A549 (cell line): ENCODE results near the gene ZNF664. TPM values are rescaled to one million over a fixed set of nuclear protein-coding genes. Genes with fewer than 3 reads are reported as not detected.

Experiments
- ATAC-seq, 2 experiments: fragments of 200-7000 bp in 1 of 2; fragments of >200 bp in 1 of 2; cut with Nextera tagmentation in 1 of 2; cut with Tn5 transposase in 1 of 2; 3 replicates each; pipeline versions ENCODE4 v1.8.0 to v1.9.1; 2018 to 2020; ENCODE audit warnings: mild to moderate bottlenecking in 1 of 2, moderate library complexity in 1 of 2
- CTCF ChIA-PET: fragments of 300-600 bp; sonication (Branson Sonifier 250); formaldehyde crosslinking; extraction: SDS; loops from one replicate; lab custom pipeline; 2021; ENCODE audit warnings: antibody characterized with exemption, inconsistent platforms; lab: Yijun Ruan, JAX
- POLR2A ChIA-PET: fragments of 350-600 bp; formaldehyde crosslinking; extraction: SDS; loops from one replicate; lab custom pipeline; 2021; ENCODE audit warnings: antibody characterized with exemption, inconsistent platforms; lab: Yijun Ruan, JAX
- DNase-seq, 2 experiments: peaks; one replicate each; pipeline versions ENCODE4 v3.0.0 to v3.0.0-alpha.2; 2011 to 2016; ENCODE audit warnings: low read depth in 1 of 2, low spot score in 1 of 2
- FAIRE-seq: peaks from 2 replicates; lab custom pipeline; 2011; peaks lifted over from hg19 to GRCh38; lab: Jason Lieb, UNC
- H3K27ac ChIP-seq, 2 experiments: fragments of >200 bp; sonication (Bioruptor Twin); formaldehyde crosslinking; 3 replicates each; pipeline ENCODE4 v1.5.1; 2016 to 2017
- H3K4me1 ChIP-seq: fragments of >200 bp; sonication (Bioruptor Twin); formaldehyde crosslinking; 3 replicates; pipeline ENCODE4 v1.6.1; 2016
- H3K4me2 ChIP-seq: fragments of >200 bp; sonication (Bioruptor Twin); formaldehyde crosslinking; 3 replicates; pipeline ENCODE4 v1.6.1; 2016
- H3K4me3 ChIP-seq: fragments of >200 bp; sonication (Bioruptor Twin); formaldehyde crosslinking; 3 replicates; pipeline ENCODE4 v1.5.1; 2016
- H3K9me3 ChIP-seq: fragments of >200 bp; sonication (Bioruptor Twin); formaldehyde crosslinking; 3 replicates; pipeline ENCODE4 v1.6.1; 2016
- BCL3 ChIP-seq: fragments of >200 bp; sonication (Bioruptor Twin); formaldehyde crosslinking; IDR thresholded peaks from 3 replicates; pipeline ENCODE4 v1.6.1; 2016
- CEBPB ChIP-seq, 2 experiments: fragments of >200 bp in 1 of 2; sonication (Bioruptor Twin) in 1 of 2; formaldehyde crosslinking in 1 of 2; IDR thresholded peaks; 2 replicates each; pipeline ENCODE4 v1.6.1; 2012 to 2016
- CHD4 ChIP-seq: fragments of 200-600 bp; sonication (generic); IDR thresholded peaks from 2 replicates; pipeline ENCODE4 v1.6.1; 2016; ENCODE audit warnings: antibody characterized with exemption, mild to moderate bottlenecking, borderline replicate concordance
- EHF ChIP-seq: fragments of 250-450 bp; sonication (Bioruptor Pico); IDR thresholded peaks from 2 replicates; pipeline ENCODE4 v1.5.0; 2020; ENCODE audit warnings: mild to moderate bottlenecking
- ESRRA ChIP-seq: fragments of 150-350 bp; IDR thresholded peaks from 2 replicates; pipeline ENCODE4 v1.6.1; 2014; ENCODE audit warnings: mild to moderate bottlenecking, low read length, borderline replicate concordance
- HEYL ChIP-seq: fragments of 250-450 bp; sonication (Bioruptor Pico); IDR thresholded peaks from 2 replicates; pipeline ENCODE4 v1.8.0; 2021; ENCODE audit warnings: mild to moderate bottlenecking, moderate library complexity
- HOXA7 ChIP-seq: fragments of 250-450 bp; sonication (Bioruptor Pico); IDR thresholded peaks from 2 replicates; pipeline ENCODE4 v1.5.0; 2020; ENCODE audit warnings: mild to moderate bottlenecking, moderate library complexity
- HOXB5 ChIP-seq: fragments of 250-450 bp; sonication (Bioruptor Pico); IDR thresholded peaks from 2 replicates; pipeline ENCODE4 v1.5.0; 2020; ENCODE audit warnings: mild to moderate bottlenecking, moderate library complexity
- JUN ChIP-seq, 2 experiments: fragments of >200 bp; sonication (Bioruptor Twin); formaldehyde crosslinking; IDR thresholded peaks; 2 replicates in 1 of 2; 3 replicates in 1 of 2; pipeline ENCODE4 v1.6.1; 2016 to 2017
- MYC ChIP-seq: IDR thresholded peaks from 2 replicates; pipeline ENCODE4 v1.6.1; 2012; ENCODE audit warnings: mild to moderate bottlenecking, inconsistent platforms, low read length, improper control_type of control experiment, borderline replicate concordance
- NFE2L2 ChIP-seq: fragments of 150-350 bp; conservative IDR thresholded peaks from 2 replicates; pipeline ENCODE4 v1.6.1; 2014; ENCODE audit warnings: low read length
- NPAS2 ChIP-seq: fragments of 250-450 bp; sonication (Bioruptor Pico); IDR thresholded peaks from 2 replicates; pipeline ENCODE4 v1.8.0; 2022; ENCODE audit warnings: mild to moderate bottlenecking, moderate library complexity, borderline replicate concordance
- NR3C1 ChIP-seq: fragments of >200 bp; sonication (Bioruptor Twin); formaldehyde crosslinking; IDR thresholded peaks from 3 replicates; pipeline ENCODE4 v1.6.1; 2017
- PHF8 ChIP-seq: fragments of 200-600 bp; sonication (generic); IDR thresholded peaks from 2 replicates; pipeline ENCODE4 v1.6.1; 2016; ENCODE audit warnings: low read depth, mild to moderate bottlenecking, antibody characterized with exemption, moderate library complexity, borderline replicate concordance
- POLR2A ChIP-seq: IDR thresholded peaks from 2 replicates; pipeline ENCODE4 v1.6.1; 2012; ENCODE audit warnings: mild to moderate bottlenecking, low read length
- RCOR1 ChIP-seq: fragments of 150-350 bp; IDR thresholded peaks from 2 replicates; pipeline ENCODE4 v1.6.1; 2014; ENCODE audit warnings: antibody characterized with exemption, low read length, low read depth
- SMC3 ChIP-seq: fragments of >200 bp; sonication (Bioruptor Twin); formaldehyde crosslinking; IDR thresholded peaks from 3 replicates; pipeline ENCODE4 v1.6.1; 2018; ENCODE audit warnings: inconsistent platforms
- TP53 ChIP-seq: fragments of 250-450 bp; sonication (Bioruptor Pico); IDR thresholded peaks from 2 replicates; pipeline ENCODE4 v1.5.0; 2021; ENCODE audit warnings: mild to moderate bottlenecking, moderate library complexity
- ZC3H11A ChIP-seq: fragments of 450-650 bp; IDR thresholded peaks from 2 replicates; pipeline ENCODE4 v1.6.1; 2014; ENCODE audit warnings: antibody characterized with exemption, mild to moderate bottlenecking
- ZFP36 ChIP-seq: fragments of 450-650 bp; IDR thresholded peaks from 2 replicates; pipeline ENCODE4 v1.6.1; 2014; ENCODE audit warnings: borderline replicate concordance; ENCODE audit not compliant: partially characterized antibody
- WGBS: methylation state at CpG from one replicate; pipeline ENCODE4 v1.1.6; 2017; ENCODE audit errors: missing lambda C conversion rate; 5-methylcytosine and 5-hydroxymethylcytosine counted together
- polyA plus RNA-seq, 4 experiments: library from polyadenylated mRNA; depleted of rRNA in 3 of 4; stranded (reverse); fragments of >200 nt; fragmentation: RNase III in 1 of 4; extraction: RNeasy Plus Mini Kit Qiagen cat#74134 plus additional on column Dnase treatment in 1 of 4; gene quantifications; 2 replicates in 3 of 4; 3 replicates in 1 of 4; pipeline ENCODE4 v1.2.3, GENCODE V29; 2011 to 2017
- TF ChIP-seq, protein P1 (sequence below): fragments of 200-600 bp; sonication (generic); IDR thresholded peaks from 2 replicates; pipeline ENCODE4 v1.6.1; 2016; ENCODE audit warnings: antibody characterized with exemption, mild to moderate bottlenecking, moderate library complexity
- TF ChIP-seq, protein P2 (sequence below): fragments of >200 bp; sonication (Bioruptor Twin); formaldehyde crosslinking; IDR thresholded peaks from 2 replicates; pipeline ENCODE4 v1.6.1; 2016

Gene ZNF664
- polyA plus RNA-seq, 2 of the 4 experiments (the other 2 are of a cell fraction) = 88.3 to 112 TPM

DNA sequence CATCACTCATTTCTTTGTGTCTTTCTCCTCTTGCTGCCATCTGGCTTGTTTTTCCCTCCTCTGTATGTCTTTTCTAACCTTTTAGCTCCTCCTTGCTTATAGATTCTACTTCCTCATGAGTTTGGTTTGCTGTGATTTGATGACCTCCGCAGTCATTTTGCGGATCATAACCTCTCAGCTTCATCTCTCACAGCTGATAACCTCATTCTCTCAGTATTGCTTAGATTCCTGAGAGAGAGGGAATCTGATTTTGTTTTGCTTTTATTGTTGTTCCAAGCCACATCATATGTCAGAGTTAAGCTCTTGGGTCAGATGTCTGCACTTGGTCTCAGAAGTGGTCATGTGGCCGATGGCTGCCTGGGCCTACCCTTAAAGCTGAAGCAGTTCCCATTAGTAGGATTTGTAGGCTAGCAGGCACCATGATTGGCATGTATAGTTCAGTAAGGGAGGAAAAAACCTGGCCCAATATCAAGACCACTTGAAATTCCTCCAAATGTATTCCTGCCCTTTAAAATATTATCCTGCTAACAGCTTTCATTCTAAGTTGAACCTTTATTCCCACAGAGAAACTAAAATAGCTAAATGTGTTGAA lies 13.5 kb downstream of the ZNF664 start (continued):
- TF ChIP-seq EHF (CRISPR knock-in tag) = no peak
- no peak for TF ChIP-seq CHD4
- no peak for TF ChIP-seq NFE2L2
- no peak for TF ChIP-seq NR3C1
- TF ChIP-seq SMC3 = no peak
- TF ChIP-seq, protein P1, sequence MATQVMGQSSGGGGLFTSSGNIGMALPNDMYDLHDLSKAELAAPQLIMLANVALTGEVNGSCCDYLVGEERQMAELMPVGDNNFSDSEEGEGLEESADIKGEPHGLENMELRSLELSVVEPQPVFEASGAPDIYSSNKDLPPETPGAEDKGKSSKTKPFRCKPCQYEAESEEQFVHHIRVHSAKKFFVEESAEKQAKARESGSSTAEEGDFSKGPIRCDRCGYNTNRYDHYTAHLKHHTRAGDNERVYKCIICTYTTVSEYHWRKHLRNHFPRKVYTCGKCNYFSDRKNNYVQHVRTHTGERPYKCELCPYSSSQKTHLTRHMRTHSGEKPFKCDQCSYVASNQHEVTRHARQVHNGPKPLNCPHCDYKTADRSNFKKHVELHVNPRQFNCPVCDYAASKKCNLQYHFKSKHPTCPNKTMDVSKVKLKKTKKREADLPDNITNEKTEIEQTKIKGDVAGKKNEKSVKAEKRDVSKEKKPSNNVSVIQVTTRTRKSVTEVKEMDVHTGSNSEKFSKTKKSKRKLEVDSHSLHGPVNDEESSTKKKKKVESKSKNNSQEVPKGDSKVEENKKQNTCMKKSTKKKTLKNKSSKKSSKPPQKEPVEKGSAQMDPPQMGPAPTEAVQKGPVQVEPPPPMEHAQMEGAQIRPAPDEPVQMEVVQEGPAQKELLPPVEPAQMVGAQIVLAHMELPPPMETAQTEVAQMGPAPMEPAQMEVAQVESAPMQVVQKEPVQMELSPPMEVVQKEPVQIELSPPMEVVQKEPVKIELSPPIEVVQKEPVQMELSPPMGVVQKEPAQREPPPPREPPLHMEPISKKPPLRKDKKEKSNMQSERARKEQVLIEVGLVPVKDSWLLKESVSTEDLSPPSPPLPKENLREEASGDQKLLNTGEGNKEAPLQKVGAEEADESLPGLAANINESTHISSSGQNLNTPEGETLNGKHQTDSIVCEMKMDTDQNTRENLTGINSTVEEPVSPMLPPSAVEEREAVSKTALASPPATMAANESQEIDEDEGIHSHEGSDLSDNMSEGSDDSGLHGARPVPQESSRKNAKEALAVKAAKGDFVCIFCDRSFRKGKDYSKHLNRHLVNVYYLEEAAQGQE = no peak
- no peak for TF ChIP-seq BCL3

DNA sequence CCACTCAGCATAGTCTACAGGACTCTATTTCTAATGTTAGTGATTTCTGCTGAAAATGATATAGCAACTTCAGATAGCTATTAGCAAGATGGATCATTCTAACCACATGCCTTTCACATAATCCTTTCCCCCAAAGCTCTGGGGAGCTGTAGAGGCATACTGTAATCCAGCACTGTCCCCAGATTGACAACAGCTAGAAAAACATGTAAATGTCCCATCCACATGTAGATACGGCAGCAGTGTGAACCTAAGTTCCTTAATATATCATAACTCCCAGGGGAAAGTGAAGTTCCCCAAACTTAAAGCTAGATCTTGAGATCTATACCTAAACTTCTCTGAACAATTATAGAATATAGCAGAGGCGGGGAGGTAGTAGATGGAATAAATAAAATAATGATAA lies 14.0 kb downstream of the ZNF664 start:
- DNase-seq (no peak), FAIRE-seq (no peak), ATAC-seq (no peak)
- 91% methylated on average over 2 of the region's 2 CpGs for WGBS
- ChIA-PET POLR2A (interaction anchor here (1.1 kb wide), 1 partner anchor 14 kb away, joined by 3 read pairs; the partner anchor contains the start of genes CCDC92 and ZNF664), CTCF (interaction anchor here (0.5 to 1.8 kb wide), 4 partner anchors 13 to 849 kb away, joined by 3 to 5 read pairs (median 3); no protein-coding TSS in a partner anchor)
- Histone ChIP-seq H3K4me3 (no peak overlapping the region), H3K9me3 (no peaks in the 10 kb centered on the region), H3K4me2 (no peak overlapping the region), H3K27ac (no peak overlapping the region), H3K4me1 (peaks cover 10% of the 10 kb centered on the region; the same call in 1 of the 3 replicates)
- TF ChIP-seq TP53 = no peak
- no peak for TF ChIP-seq ZC3H11A
- no peak for TF ChIP-seq POLR2A
- no peak for TF ChIP-seq ZFP36
- no peak for TF ChIP-seq PHF8
- TF ChIP-seq HOXA7 (CRISPR knock-in tag) = no peak
- TF ChIP-seq NR3C1 = no peak
- no peak for TF ChIP-seq HEYL (CRISPR knock-in tag)
- no peak for TF ChIP-seq HOXB5 (CRISPR knock-in tag)
- no peak for TF ChIP-seq CEBPB (IDR thresholded peaks at IDR 0.05)
- TF ChIP-seq RCOR1 = no peak
- no peak for TF ChIP-seq ESRRA
- TF ChIP-seq NPAS2 (CRISPR knock-in tag) = no peak
- TF ChIP-seq MYC = no peak
- TF ChIP-seq, protein P2, sequence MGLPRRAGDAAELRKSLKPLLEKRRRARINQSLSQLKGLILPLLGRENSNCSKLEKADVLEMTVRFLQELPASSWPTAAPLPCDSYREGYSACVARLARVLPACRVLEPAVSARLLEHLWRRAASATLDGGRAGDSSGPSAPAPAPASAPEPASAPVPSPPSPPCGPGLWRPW = no peak

DNA sequence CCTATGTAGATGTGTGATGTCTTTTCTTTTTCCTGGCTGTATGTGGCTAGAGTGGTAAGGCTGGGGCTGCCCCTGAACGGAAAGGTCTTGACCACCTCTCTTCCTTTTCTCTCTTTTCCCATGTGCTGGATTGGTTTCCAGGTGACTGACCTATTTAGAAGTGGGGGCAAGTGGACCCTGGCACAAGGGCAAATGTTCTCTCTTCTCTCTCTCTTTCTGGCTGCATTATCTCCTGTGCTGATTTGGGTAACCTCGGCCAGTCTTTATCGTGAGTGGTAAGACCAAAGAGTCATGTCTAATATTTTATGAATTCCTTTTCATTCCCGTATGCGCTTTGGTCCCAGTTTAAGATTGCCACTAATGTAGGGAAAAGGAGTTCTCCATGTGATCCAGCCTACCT lies 16.2 kb downstream of the ZNF664 start:
- WGBS = 93% methylated on average over 5 of the region's 5 CpGs
- Histone ChIP-seq H3K4me1 (peaks cover 10% of the 10 kb centered on the region; the same call in 1 of the 3 replicates), H3K4me2 (no peak overlapping the region), H3K9me3 (no peaks in the 10 kb centered on the region), H3K27ac (no peak overlapping the region), H3K4me3 (no peak overlapping the region)
- DNase-seq = no peak
- FAIRE-seq = no peak
- no peak for ATAC-seq
- CTCF ChIA-PET = no interaction called here
- no peak for TF ChIP-seq JUN (IDR thresholded peaks at IDR 0.05)
- POLR2A ChIA-PET = no interaction called here
